ENCODE results near the gene UVRAG.

Gene UVRAG

GRCh38 chr11:75783416-75784084, 31.5 kb upstream of the UVRAG start:
- in situ Hi-C loops (cut with MboI; ENCODE audit: low sequenced_read_pairs): no loop called here

DNA sequence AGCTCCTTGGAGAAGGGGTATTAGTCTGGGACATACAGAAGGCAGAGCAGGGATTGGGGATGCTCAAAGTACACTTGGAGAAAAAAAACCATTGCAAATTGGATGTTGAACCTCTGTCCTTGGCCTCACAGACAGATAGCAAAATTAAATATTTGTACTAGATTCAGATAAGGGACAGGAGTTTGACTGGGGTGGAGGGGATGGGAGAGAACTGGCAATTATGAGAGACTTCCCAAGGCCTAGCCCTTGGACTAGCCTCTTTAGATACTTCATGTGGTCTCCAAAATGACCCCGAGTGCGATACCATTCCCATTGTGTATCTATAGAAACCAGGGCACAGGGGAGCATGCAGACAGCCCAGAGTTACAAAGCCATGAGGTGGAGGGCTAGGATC, 30.9 kb upstream of the UVRAG start:
- in situ Hi-C loops (cut with MboI; ENCODE audit: low sequenced_read_pairs): no loop called here

GRCh38 chr11:75784506-75784905, 30.5 kb upstream of the UVRAG start:
- in situ Hi-C loops (cut with MboI; ENCODE audit: low sequenced_read_pairs): no loop called here

DNA sequence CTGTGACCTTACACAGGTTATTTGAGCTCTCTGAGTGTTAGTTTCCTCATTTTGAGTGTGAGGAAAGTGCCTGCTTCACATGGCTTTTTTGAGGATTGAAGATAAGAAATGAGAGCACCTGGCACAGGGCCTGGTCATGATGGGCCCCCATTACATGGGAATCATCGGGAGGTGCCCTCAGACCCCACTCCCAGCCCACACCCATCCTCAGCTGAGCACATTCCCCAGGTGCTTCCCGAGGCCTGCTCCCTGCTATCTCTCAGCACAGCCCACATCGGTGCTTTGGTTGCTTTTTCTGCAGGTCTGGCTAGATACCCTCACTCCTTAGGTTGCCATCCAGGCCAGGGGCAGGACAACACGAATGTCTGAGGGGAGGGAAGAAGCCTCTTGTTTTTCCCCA, 29.8 kb upstream of the UVRAG start:
- in situ Hi-C loops (cut with MboI; ENCODE audit: low sequenced_read_pairs): no loop called here

- in situ Hi-C loops (cut with MboI; ENCODE audit: low sequenced_read_pairs): no loop called here
Observed at GRCh38 chr11:75786101-75786736, 28.8 kb upstream of the UVRAG start.

- in situ Hi-C loops (cut with MboI; ENCODE audit: low sequenced_read_pairs): no loop called here
Observed at GRCh38 chr11:75789521-75789920, 25.5 kb upstream of the UVRAG start.

GRCh38 chr11:75790986-75791385, 24.0 kb upstream of the UVRAG start:
- in situ Hi-C loops (cut with MboI; ENCODE audit: low sequenced_read_pairs): no loop called here

DNA sequence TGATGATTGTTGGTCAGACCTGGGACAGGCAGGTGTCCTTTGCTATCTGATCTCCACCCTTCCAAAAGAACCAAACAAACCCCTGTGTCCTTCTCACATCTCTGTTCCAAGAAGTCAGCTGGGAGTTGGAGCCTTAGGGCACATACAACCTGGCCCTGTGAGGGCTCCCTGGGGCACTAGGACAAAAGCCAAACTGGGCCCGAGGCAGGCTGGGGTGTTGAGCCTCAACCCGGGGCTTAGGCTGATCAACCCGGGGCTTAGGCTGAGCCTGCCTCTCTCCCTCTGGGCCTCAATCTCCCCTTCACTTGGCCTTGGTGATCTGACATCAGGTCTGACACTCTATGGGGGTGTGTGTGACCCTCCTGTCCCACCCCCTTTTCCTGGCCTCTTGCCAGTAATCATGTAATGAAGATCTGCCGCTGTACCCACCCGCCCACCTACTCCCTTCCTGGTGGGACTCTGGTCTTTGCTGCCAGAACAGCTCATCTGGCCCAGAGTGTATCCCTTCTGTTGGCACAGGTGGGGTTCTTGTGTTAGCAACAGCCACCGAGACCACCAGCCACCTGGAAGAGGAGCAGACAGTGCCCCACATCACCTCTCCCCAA, 22.8 kb upstream of the UVRAG start:
- in situ Hi-C loops (cut with MboI; ENCODE audit: low sequenced_read_pairs): no loop called here

GRCh38 chr11:75792997-75793800, 21.8 kb upstream of the UVRAG start:
- in situ Hi-C loops (cut with MboI; ENCODE audit: low sequenced_read_pairs): no loop called here

DNA sequence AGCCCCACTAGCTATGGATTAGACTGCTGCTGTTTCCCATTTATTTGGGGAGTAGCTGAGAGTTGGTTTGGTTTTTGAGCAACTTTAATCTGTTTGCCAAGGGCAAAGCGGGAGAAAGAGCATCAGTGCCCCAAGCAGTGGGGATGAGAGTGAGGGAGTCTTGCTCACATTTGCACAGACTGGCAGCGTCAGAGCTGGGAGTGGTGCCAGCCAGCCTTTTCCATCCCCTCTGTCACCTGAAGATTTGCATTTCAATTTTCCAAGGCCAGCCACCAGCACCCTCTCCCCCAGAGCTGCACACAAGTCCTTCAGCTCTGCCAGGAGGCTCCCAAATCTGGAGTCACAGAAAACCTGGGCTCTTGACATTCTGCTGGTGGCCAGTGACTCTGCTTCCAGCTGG, 21.0 kb upstream of the UVRAG start:
- in situ Hi-C loops (cut with MboI; ENCODE audit: low sequenced_read_pairs): no loop called here

GRCh38 chr11:75795276-75796090, 19.5 kb upstream of the UVRAG start:
- in situ Hi-C loops (cut with MboI; ENCODE audit: low sequenced_read_pairs): no loop called here

- in situ Hi-C loops (cut with MboI; ENCODE audit: low sequenced_read_pairs): no loop called here
Observed at GRCh38 chr11:75796091-75796435, 18.9 kb upstream of the UVRAG start.

DNA sequence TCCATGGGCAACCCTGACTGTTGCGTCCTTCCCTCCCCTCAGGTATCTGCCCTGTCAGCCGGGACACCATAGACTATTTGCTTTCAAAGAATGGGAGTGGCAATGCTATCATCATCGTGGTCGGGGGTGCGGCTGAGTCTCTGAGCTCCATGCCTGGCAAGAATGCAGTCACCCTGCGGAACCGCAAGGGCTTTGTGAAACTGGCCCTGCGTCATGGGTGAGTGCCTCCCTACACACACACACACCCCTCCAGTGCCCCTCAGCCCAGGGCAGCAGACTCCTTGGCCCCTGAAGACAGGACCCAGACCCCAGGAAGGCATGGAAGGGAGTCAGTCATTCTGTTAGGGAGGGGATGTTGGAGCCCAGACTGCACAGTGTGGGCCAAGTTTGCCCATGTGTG, 17.9 kb upstream of the UVRAG start:
- in situ Hi-C loops (cut with MboI; ENCODE audit: low sequenced_read_pairs): no loop called here

DNA sequence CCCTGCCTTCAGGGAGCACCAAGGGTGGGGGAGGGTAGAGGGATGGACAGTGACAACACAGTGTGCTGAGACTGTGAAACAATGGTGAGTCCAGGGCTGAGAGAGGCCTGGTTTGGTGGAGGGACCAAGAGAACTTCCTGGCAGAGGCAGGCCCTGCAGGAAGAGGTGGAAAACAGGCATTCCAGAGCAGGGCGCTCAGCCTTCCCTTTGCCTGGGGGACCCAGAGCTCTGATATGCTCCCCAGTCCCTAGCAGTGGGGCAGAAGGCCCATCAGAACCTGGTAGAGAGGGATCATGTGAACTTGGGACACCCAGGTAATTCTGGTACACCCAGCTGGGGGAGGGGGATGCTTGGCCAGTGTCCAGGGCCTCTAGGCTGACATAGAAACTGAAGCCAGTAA, 17.2 kb upstream of the UVRAG start:
- in situ Hi-C loops (cut with MboI; ENCODE audit: low sequenced_read_pairs): no loop called here

- in situ Hi-C loops (cut with MboI; ENCODE audit: low sequenced_read_pairs): loop anchor here (10.0 kb wide), 2 partner anchors 65 to 355 kb away; no protein-coding TSS in a partner anchor
Observed at GRCh38 chr11:75800136-75800675, 14.8 kb upstream of the UVRAG start.

DNA sequence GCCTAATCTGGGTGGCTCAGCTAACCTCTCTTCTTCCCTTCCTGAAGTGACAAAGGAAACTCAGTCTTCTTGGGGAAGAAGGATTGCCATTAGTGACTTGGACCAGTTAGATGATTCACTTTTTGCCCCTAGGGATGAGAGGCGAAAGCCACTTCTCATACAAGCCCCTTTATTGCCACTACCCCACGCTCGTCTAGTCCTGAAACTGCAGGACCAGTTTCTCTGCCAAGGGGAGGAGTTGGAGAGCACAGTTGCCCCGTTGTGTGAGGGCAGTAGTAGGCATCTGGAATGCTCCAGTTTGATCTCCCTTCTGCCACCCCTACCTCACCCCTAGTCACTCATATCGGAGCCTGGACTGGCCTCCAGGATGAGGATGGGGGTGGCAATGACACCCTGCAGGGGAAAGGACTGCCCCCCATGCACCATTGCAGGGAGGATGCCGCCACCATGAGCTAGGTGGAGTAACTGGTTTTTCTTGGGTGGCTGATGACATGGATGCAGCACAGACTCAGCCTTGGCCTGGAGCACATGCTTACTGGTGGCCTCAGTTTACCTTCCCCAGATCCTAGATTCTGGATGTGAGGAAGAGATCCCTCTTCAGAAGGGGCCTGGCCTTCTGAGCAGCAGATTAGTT, 14.2 kb upstream of the UVRAG start:
- in situ Hi-C loops (cut with MboI; ENCODE audit: low sequenced_read_pairs): loop anchor here (10.0 kb wide), 2 partner anchors 64 to 354 kb away; no protein-coding TSS in a partner anchor

- in situ Hi-C loops (cut with MboI; ENCODE audit: low sequenced_read_pairs): loop anchor here (10.0 kb wide), 2 partner anchors 63 to 353 kb away; no protein-coding TSS in a partner anchor
Observed at GRCh38 chr11:75801362-75802020, 13.5 kb upstream of the UVRAG start.

- in situ Hi-C loops (cut with MboI; ENCODE audit: low sequenced_read_pairs): loop anchor here (10.0 kb wide), 2 partner anchors 63 to 353 kb away; no protein-coding TSS in a partner anchor
Observed at GRCh38 chr11:75802021-75802912, 12.7 kb upstream of the UVRAG start.

Measured in HL-60/S4 (cell line).